ENCODE data around the gene ROCK2. TPM values are rescaled to one million over a fixed set of nuclear protein-coding genes. Genes with fewer than 3 reads are reported as not detected.

Gene ROCK2
- polyA plus RNA-seq, 1 experiment, result 6.0 TPM

DNA sequence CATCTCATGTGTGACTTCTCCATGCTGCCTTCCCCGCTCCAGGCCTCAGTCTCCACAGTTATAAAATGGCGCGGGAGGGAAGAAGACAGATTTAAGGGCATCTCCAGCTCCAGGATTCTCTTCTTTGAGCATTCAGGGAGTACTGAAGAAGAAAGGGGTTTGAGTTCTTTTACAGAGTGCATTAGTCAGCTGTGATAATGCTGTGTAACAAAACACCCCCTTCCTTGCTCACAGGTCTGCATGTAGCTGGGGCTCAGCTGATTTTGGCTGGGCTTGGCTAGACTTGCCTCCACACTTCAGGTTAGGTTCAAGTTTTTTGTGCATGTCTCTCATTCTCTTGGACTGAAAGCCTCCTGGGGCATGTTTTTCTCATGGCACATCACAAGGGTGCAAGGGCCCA, 197.2 kb downstream of the ROCK2 start:
- Histone ChIP-seq H3K4me3 (ENCODE audit: low read depth, low read length) (no peak overlapping the region), H3K36me3 (ENCODE audit: control insufficient read depth, insufficient read depth, low read length) (no peaks in the 10 kb centered on the region), H3K27me3 (ENCODE audit: control insufficient read depth, insufficient read depth, low read length) (peaks cover 7% of the 10 kb centered on the region)
- TF ChIP-seq, protein P1, sequence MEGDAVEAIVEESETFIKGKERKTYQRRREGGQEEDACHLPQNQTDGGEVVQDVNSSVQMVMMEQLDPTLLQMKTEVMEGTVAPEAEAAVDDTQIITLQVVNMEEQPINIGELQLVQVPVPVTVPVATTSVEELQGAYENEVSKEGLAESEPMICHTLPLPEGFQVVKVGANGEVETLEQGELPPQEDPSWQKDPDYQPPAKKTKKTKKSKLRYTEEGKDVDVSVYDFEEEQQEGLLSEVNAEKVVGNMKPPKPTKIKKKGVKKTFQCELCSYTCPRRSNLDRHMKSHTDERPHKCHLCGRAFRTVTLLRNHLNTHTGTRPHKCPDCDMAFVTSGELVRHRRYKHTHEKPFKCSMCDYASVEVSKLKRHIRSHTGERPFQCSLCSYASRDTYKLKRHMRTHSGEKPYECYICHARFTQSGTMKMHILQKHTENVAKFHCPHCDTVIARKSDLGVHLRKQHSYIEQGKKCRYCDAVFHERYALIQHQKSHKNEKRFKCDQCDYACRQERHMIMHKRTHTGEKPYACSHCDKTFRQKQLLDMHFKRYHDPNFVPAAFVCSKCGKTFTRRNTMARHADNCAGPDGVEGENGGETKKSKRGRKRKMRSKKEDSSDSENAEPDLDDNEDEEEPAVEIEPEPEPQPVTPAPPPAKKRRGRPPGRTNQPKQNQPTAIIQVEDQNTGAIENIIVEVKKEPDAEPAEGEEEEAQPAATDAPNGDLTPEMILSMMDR (IDR thresholded peaks at IDR 0.05; ENCODE audit: insufficient read depth, low read depth, low read length), result no peak
- CTCF ChIA-PET, result no interaction called here
- POLR2A ChIA-PET, result no interaction called here
- DNase-seq (ENCODE audit: low read depth), result no peak

GRCh38 chr2:11146076-11146475, 198.4 kb downstream of the ROCK2 start:
- Histone ChIP-seq H3K36me3 (ENCODE audit: control insufficient read depth, insufficient read depth, low read length) (no peaks in the 10 kb centered on the region), H3K4me3 (ENCODE audit: low read depth, low read length) (no peak overlapping the region), H3K27me3 (ENCODE audit: control insufficient read depth, insufficient read depth, low read length) (peaks cover 6% of the 10 kb centered on the region)
- ChIA-PET CTCF (interaction anchor here (1.4 kb wide), 1 partner anchor 13 kb away, joined by 4 read pairs; a partner anchor contains a TSS), POLR2A (no interaction called here)
- no peak for DNase-seq (ENCODE audit: low read depth)
- TF ChIP-seq, protein P1 (IDR thresholded peaks at IDR 0.05; ENCODE audit: insufficient read depth, low read depth, low read length), result no peak

DNA sequence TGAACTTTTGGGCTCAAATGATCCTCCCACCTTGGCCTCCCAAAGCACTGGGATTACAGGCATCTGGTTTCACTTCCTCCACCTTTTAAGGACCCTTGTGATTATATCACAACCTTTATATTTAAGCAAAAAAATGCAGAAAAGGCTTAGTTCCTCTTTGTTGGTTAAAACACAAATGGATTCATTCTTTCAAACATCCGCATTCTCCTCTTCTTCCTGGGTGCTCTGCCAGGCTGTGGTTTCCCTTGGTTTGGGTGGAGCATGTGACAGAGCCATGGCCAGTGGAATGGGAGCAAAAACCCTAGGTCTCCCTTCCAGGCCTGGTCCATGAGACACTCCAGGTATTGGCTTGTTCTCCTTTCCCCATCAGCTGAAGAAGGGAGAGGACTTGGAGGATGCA, 199.1 kb downstream of the ROCK2 start:
- no peaks in the 10 kb centered on the region for H3K36me3 ChIP-seq (ENCODE audit: control insufficient read depth, insufficient read depth, low read length)
- no peak overlapping the region for H3K4me3 ChIP-seq (ENCODE audit: low read depth, low read length)
- ChIA-PET POLR2A (no interaction called here), CTCF (no interaction called here)
- TF ChIP-seq, protein P1 (IDR thresholded peaks at IDR 0.05; ENCODE audit: insufficient read depth, low read depth, low read length), result no peak
- no peak for DNase-seq (ENCODE audit: low read depth)
- peaks cover 6% of the 10 kb centered on the region for H3K27me3 ChIP-seq (ENCODE audit: control insufficient read depth, insufficient read depth, low read length)

- ChIA-PET POLR2A (no interaction called here), CTCF (interaction anchor here (0.6 to 2.2 kb wide), 4 partner anchors 12 to 302 kb away, joined by 3 to 12 read pairs (median 5); a partner anchor contains a TSS)
- TF ChIP-seq, protein P1 (IDR thresholded peaks at IDR 0.05; ENCODE audit: insufficient read depth, low read depth, low read length), result no peak
- no peaks in the 10 kb centered on the region for H3K36me3 ChIP-seq (ENCODE audit: control insufficient read depth, insufficient read depth, low read length)
- no peak for DNase-seq (ENCODE audit: low read depth)
- no peak overlapping the region for H3K4me3 ChIP-seq (ENCODE audit: low read depth, low read length)
- peaks cover 6% of the 10 kb centered on the region for H3K27me3 ChIP-seq (ENCODE audit: control insufficient read depth, insufficient read depth, low read length)
Measured at GRCh38 chr2:11144738-11145079, 199.7 kb downstream of the ROCK2 start.

DNA sequence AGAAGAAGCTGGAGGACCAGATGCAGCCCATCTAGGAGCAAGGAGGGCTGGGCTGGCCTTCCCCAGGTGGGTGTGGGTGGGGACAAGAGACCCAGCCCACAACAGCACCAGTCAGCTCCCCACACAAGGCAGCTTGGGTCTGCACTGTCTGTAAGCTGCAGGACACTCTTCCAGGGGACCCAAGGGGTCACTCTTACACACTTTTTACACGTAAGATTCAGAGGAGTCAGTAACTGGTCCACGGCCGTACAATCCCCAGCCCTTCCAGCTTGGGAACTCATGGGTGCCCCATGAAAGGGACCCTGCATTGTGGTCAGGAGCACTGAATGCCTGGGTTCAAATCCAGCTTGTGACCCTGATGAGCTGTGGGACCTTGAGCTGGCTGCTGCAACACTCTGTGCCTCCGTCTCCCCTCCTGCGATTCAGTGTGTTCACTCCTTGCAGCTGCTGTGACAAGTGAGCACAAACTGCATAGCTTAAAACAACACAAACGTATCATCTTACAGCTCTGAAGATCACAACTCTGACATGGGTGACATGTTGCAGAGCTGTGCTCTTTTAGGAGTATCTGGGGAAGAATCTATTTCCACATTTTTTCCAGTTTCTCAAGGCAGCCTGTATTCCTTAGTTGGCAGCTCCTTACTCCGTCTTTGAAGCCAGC, 200.2 kb downstream of the ROCK2 start:
- no peak for DNase-seq (ENCODE audit: low read depth)
- POLR2A ChIA-PET, result no interaction called here
- TF ChIP-seq, protein P1 (IDR thresholded peaks at IDR 0.05; ENCODE audit: insufficient read depth, low read depth, low read length), result no peak

More for the DNA sequence above, 200.2 kb downstream of the ROCK2 start:
- Histone ChIP-seq H3K27me3 (ENCODE audit: control insufficient read depth, insufficient read depth, low read length) (peaks cover 6% of the 10 kb centered on the region), H3K36me3 (ENCODE audit: control insufficient read depth, insufficient read depth, low read length) (no peaks in the 10 kb centered on the region), H3K4me3 (ENCODE audit: low read depth, low read length) (no peak overlapping the region)
- CTCF ChIA-PET, result interaction anchor here (0.6 to 2.2 kb wide), 4 partner anchors 11 to 303 kb away, joined by 3 to 12 read pairs (median 5); a partner anchor contains a TSS
